Renal cortex interstitium (tissue), 11 donors: ENCODE results near the gene CORIN. TPM values are rescaled to one million over a fixed set of nuclear protein-coding genes. Genes with fewer than 3 reads are reported as not detected.

Source experiments
- DNase-seq, 11 donors: peaks; one replicate each; pipeline ENCODE4 v3.0.0-alpha.2; 2013; ENCODE audit warnings: low read depth in 9 of 11, low spot score in 4 of 11; ENCODE audit errors: extremely low read depth in 1 of 11
- polyA plus RNA-seq, 3 donors: library from polyadenylated mRNA; unstranded; fragments of 120-200 nt; gene quantifications; one replicate each; pipeline ENCODE4 v1.2.1, GENCODE V29; 2013; ENCODE audit not compliant: insufficient read length in 3 of 3

Gene CORIN
- polyA plus RNA-seq, 3 donors, result 4.4 to 5.8 (median 4.5) TPM

DNA sequence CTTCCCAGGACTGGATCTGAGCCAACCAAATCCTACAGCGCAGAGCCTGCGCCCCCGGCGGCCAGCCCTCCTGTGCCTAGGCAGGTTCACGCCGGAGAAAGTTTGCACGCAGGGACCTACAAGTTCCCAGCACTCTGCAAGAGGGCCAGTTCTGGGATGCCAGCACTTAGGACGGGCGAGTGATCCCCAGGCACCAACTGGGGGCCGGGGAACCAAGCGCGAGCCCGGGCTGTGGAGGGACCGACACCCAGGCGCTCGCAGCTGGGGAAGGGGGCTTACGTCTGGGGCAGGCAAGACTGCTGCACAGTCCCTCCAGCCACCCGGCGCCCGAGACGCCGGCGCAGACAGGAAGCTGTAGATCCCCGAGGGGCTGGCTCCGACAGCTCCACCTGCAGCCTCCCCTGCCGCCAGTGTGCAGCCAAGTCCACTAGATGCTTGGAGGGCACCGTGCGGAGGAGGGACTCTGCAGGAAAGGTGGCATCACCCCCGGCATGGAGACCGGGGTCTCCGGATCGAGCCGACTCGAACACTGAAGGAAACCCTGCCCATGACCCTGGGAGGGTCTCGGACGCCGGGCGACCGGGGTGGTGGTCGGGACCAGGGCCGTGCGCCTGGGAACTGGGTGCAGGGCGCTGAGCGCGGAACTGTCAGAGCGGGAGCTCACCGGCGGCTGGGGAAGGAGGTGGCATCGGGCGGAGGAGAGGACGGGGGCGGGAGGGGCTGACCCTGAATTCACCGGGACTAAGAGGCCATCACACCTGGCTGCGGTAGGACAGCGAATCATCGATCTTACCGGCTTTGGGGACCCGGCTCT, 566 bp downstream of the CORIN start:
- peak in 6 of 11 donors; percentile 38 to 61 (median 44) for DNase-seq

DNA sequence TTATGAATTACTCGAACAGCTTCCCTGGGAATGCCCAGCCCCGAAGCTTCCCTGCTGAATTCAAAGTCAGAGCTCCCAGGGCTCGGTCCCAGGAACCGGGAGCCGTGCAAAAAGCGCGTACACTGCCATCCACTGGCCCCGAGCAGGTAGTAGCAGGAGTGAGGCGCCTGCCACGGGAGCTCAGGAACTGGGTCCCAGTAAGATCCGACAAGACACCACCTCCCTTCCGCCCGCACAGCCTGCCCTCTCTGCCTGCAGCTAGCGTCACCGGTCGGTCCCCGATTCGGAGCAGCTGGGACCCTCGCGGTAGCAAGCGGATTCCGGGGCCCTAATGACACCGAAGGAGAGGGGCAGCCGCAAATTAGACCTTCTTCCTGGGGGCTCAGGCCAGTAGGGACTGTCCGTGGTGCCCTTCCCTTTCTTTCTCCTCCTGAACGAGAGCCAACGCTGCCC, 1.2 kb downstream of the CORIN start:
- peak in 9 of 11 donors; percentile 65 to 83 (median 78) for DNase-seq

DNA sequence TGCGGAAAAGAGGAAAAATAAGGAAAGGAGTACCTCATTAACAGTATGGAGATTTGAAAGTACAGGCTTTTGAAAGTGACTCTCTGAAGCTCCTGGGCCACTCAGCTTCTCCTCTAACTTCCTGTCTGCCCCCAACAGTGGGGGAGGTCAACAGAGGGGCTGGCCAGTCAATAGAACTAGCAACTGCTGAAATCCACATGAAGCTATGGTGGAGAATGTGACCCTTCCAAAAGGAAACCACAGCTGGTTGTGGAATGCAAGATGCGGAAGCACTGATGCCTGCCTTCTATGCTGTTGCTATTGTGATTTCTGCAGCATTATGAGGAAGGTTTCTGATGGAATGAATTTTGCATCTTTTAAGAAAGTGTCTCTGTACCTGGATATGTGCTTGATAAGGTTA, 2.4 kb downstream of the CORIN start:
- DNase-seq, result no peak

DNA sequence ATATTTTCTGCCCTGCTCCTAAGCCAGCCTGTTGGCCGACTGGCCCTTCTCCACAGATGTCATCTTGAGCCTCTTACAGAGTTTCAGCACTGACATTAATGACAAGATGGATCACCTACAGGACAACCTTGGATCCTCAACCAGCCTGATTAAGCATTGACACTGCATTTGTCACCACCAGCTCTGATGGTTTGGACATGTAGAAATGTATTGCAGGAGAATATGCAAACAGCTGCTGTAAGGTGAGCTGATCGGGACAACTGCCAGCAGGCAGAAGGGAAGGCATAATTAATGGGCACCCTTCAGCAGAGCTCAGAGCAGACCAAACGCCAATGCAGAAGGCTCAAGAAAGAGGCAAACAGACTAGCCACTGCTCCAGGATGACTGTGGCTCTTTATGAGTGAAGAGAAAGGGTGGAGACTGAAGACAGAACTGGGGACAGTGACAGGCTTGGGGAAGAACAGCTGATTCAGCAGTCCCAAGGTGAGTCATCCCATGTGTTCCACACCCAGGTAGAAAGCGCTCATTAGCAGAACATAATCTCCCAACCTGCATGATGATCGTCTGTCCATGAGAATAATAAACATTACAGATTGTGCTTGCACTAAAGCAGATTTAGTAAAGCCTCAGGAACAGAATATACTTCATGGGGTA, 6.7 kb downstream of the CORIN start:
- DNase-seq, result no peak

DNA sequence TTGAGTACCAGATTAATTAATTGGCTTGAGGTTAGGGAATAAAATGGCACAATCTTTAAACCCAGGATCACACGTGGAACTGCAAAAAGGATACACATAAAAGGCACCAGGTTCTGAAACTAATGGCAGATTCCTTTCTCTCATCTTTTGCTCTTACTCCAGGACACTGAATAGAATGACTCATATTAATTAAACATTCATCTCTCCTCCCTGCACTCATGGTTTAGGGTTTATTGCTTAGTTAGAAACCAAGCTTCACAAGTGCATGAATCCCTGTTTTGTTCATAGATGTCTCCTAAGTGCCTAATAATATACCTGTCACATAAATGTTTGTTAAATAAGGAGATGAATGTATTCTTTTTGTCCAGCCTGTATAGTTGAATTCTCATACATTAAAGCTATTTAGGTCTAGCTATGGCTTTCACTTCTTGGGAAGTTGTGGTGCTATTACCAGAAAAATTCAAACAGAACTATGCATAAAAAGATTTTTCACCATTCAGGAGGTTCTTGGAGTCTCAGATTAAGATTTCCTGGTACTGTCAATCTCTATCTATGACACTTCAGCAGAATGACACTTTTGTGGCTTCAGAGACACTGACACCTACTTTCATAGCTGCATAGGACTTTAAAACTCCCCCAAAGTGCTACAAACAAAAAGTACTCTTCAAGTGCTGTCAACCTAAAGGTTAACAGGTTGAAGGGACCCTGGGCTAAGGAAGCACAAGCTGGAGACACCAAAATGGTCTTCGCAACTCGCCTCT, 7.4 kb downstream of the CORIN start:
- no peak for DNase-seq

DNA sequence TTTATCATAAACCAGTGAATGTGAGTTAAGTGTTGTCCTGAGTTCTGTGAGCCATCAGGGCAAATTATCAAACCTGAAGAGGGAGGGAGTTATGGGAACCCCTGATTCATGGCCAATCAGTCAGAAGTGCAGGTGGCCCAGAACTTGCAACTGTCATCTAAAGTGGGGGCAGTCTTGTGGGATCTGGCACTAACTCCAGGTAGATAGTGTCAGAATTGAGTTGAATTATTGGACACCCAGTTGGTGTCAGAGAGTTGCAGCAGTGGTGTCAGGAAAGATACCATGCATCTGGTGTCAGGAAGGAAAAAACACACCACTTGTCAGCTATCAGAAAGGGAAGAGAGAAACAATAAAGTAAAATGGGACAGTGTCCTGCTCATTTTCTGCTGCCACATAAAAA, 8.4 kb downstream of the CORIN start:
- no peak for DNase-seq

DNA sequence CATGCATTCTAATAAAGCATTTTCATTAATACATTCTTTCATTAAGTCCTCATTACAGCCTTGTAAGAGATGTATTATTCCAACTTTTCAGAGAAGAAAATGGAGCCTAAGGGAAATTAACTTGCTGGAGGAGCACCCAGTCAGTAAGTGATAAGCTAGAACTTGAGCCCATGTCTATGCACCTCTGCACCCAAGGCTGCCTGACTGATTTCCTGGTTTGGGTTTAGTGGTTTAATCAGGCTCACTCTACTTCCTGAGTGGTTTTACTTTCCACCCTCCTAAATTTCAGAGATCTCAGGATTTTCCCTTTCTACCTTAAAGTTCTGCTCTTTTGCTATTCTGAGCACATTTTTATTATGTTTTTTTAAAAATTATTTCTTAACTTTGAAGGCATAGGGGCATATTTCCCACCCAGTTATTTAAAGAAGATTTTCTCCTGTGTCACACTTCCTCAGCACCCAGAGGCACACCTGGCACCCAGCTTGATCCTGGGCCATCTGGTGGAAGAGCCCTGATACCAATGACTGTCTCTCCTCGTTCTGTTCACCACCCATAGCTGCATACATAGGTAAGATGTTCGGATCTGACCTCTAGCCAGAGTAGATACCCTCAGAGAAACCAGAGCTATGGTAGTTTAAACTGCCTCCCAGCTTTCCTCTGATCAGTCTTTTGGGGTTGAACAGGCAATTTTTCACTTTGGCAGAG, 10.4 kb downstream of the CORIN start:
- DNase-seq, result no peak

DNA sequence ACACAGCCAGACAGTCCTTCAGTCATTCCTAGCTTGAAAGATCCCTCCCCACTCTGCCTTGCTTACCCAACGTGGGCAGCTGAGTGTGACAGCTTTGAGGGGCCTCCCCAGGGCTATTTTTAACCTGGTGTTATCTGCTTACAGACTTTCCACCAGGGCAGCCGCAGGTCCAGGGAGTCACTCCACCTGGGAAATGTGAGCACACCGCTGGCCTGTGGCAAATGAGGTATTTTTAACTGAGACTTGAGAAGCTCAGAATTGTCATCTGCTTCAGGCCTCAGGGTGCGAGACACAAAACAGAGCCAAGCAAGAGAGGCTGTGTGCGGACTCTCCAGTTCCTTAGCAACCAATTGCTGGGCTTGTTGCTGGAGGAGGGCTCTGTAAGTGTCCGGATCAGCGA, 13.0 kb downstream of the CORIN start:
- peak in 8 of 11 donors; percentile 30 to 74 (median 60) for DNase-seq

DNA sequence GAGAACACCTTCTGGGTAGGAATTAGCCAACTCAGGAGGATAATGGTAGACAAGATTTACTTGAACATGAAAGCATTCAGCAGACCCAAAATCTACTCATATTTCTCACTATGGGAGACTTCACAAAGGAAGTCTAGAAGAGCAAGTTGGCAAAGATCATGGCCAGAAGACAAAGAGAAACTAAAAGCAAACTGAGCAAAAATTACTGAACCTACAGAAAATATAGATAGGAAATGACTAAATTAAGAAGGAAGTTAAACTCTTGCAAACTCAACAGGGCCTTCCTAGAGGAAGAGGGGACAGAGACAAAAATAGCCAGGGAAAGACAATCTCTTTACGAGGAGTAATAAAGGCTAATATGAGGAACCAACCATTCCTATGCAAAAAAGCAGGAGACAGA, 18.7 kb downstream of the CORIN start:
- DNase-seq, result no peak

DNA sequence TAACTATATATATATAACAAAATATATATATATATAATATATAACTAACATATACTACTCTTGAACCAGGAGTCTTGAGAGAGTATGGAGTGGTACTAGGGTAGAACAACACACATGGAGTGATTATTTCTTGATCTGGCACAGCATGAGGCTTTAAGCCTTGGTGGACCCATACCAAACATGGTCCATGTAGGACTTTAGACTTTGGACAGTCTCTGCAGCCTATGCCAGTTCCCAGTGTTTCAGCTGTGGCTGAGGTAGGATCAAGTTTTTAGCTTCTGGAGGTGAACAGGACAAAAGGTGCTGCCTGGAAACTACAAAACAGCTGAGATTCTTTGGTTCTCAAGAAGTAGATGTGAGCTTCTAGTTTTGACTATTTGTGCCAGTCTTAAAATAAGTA, 20.6 kb downstream of the CORIN start:
- DNase-seq, result no peak

DNA sequence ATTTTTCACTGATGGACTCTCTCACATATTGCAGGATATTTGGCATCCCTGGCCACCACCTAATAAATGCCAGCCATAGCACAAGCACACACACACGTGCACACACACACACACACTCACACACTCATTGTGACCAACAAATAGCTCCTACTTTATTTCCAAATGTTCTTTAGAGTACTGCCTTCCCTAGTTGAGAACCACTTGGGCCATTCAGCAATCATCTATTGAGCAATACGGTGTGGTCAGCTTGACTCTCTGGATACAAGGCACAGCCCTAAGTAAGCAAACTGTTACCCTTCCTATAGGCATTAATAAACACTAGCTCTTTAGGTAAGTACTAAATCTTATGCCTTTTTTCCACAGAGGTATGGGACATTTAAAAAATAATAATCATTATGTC, 21.1 kb downstream of the CORIN start:
- no peak for DNase-seq

DNA sequence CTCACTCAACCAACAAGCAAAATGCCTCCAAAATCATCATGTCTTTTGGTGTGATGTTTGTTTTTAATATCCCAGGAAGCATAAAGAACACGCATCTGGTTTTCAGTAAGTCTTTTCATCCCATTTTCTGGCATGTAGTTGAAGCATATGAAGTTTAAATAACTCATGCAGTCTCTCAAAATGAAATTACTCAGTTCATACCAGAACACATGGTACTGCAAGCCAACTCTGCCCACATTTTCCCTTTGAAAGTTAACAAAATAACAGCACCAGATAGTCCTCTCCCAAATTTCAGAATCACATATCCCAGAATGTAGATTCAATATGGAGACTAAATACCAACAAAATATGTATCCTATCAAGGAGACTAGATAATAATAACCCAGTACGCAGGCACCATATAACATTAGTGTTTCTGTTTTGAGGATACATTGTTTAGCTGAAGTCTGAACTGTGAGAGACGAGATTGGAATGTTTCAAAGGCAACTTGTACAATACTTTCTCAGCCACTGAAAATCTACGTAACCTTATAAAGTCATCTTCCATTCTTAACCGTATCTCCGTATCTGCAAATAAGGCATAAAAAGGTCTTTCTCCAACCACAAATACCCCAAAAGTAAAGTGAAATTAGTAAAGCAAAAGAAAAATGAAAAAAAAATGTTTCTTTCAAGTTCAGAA, 23.1 kb downstream of the CORIN start:
- no peak for DNase-seq

DNA sequence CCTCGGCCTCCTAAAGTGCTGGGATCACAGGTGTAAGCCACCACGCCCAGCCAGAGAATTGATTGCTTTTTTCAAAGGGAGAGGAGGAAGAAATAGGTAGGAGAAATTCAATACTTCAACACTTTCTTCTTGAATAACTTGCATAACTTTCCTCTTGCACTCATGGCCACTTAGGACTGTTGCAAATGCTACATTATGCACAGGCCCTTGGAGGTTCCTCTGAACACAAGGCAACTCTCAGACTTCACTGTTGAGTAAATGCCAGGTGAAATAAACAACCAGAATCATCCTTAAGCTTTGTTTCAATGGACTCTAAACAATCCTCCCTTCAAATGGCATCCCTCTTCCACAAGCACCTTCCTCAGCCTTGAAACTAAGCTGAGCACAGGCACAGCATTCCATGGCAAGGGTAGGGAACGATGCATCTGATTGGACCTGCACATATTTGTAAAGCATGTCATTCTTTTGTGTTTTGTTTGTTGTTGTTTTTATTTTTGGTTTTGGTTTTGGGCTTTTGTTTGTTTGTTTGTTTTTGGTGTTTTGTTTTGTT, 28.1 kb downstream of the CORIN start:
- no peak for DNase-seq

DNA sequence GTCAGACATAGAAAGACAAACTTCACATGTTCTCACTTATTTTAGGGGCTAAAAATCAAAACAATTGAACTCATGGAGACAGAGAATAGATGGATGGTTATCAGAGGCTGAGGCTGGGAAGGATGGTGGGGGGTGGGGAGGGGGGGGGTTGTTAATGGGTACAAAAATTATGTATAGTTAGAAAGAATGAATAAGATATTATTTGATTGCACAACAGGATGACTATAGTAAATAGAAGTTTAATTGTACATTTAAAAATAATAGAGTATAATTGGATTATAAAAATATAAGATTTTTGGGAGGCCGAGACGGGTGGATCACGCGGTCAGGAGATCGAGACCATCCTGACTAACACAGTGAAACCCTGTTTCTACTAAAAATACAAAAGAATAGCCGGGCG, 33.3 kb downstream of the CORIN start:
- DNase-seq, result no peak

DNA sequence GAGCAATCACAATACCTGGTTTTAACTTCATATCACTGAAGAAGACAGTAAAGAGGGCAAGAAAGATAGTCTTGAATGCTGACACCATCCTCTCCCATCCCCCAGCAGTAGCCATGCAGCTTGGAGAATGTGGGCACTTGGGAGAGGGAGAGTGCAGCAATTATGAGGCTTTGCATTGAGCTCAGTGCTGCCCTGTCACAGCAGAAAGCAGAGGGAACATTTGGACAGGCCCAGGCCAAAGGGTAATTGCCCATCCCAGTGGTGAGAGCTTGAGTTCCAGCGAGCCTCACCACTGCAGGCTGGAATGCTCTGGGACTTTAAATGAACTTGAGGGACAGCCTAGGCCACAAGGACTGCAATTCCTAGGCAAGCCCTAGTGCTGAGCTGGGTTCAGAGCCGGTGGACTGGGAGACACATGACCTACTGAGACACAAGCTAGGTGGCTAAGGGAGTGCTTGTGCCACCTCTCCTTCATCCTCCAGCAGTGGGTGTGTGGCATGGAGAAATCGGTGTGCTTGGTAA, 36.3 kb downstream of the CORIN start:
- no peak for DNase-seq

DNA sequence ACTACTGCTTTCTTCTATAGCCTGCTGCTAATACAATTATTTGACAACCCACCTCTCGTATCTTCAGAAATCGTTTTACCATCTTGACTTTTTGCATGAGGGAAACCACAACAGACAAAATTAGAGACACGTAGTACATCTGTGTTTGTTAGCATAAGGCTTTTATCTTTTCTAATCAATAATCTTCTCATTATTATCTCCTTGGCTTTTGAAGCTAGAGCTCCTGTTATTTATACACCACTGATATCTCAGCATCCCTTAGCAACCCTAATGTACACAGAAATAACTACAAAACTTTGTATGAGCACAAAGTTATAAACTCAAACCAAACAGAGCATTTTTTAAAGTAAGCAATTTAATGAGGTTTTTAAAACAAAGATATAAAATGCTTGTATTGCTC, 39.7 kb downstream of the CORIN start:
- no peak for DNase-seq

DNA sequence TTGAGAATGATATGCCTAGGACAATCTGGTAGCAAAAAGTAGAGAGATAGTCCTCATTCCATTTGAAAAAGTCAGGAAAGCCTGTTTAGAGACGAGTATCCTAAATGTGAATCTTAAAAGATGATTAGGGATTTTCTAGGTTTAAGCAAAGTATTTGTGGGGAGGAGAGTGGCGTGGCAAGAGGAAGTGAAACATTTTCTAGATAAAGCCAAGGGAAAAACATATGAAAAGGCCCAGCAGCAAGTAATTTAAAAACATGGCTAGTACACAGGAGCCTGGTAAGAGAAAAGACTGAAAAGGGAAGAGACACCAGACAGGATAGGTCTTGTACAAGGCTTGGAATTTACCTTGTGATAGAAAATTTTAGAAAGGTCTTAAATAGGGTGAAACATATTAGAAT, 45.9 kb downstream of the CORIN start:
- DNase-seq, result no peak

DNA sequence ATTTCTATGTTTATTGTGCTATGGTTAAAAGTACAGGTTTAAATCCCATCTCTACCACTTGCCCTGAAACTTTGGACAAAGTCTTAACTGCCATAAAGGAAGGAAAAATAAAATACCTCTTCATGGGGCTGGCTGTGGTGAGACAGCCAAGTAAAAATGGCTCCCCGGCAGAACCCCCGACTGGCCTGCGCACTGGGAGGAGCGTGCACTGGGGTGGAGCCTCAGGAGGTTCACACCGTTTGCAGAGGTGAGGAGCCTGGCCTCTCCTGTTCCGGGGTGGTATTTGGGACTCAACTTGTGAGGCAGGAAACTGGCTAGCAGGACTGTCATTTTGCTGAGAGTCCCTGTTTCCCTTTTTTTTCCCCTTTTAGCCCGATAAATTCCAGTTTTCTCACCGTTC, 47.8 kb downstream of the CORIN start:
- no peak for DNase-seq
